Uterus (tissue), 4 donors: ENCODE data around the gene DACT3. TPM values are rescaled to one million over a fixed set of nuclear protein-coding genes. Genes with fewer than 3 reads are reported as not detected.
A peak's percentile ranks its signal among the peaks of the same experiment; 100 is the strongest.

Experiments used
- DNase-seq, 2 donors: peaks; one replicate each; pipeline ENCODE4 v3.0.0-alpha.2; 2019 to 2020
- H3K27ac ChIP-seq, 2 donors: fragments of 200-600 bp; sonication (generic); 1 replicate in 1 of 2; 2 replicates in 1 of 2; pipeline ENCODE4 v1.5.1; 2016 to 2018
- H3K27me3 ChIP-seq, 2 donors: fragments of 200-600 bp; sonication (generic); one replicate each; pipeline ENCODE4 v1.5.1; 2018 to 2019; ENCODE audit warnings: control low read depth in 1 of 2
- H3K36me3 ChIP-seq, 2 donors: fragments of 200-600 bp; sonication (generic); one replicate each; pipeline ENCODE4 v1.5.1; 2019; ENCODE audit warnings: control low read depth in 1 of 2
- H3K4me1 ChIP-seq, 2 donors: fragments of 200-600 bp; sonication (generic); one replicate each; pipeline ENCODE4 v1.5.1; 2018 to 2019; ENCODE audit warnings: control low read depth in 1 of 2
- H3K4me3 ChIP-seq, 2 donors: fragments of 200-600 bp; sonication (generic); 1 replicate in 1 of 2; 2 replicates in 1 of 2; pipeline ENCODE4 v1.5.1; 2018 to 2019; ENCODE audit warnings: mild to moderate bottlenecking in 1 of 2
- H3K9me3 ChIP-seq, 2 donors: fragments of 200-600 bp; sonication (generic); one replicate each; pipeline ENCODE4 v1.5.1; 2019; ENCODE audit warnings: control low read depth in 1 of 2
- CTCF ChIP-seq, 4 experiments: fragments of 200-600 bp in 2 of 4; fragments of 450-650 bp in 2 of 4; sonication (generic) in 2 of 4; IDR thresholded peaks; one replicate each; pipeline ENCODE4 v1.5.1; 2016 to 2019; ENCODE audit warnings: antibody characterized with exemption in 4 of 4, mild to moderate bottlenecking in 2 of 4, moderate library complexity in 1 of 4
- POLR2A ChIP-seq, 2 donors: fragments of 450-650 bp; IDR thresholded peaks; one replicate each; pipeline ENCODE4 v1.6.1; 2016; ENCODE audit warnings: antibody characterized with exemption in 2 of 2, mild to moderate bottlenecking in 1 of 2, moderate library complexity in 1 of 2
- intact Hi-C: fragments of 100-400 bp; cut with DNase I; formaldehyde crosslinking; loops from one replicate; pipeline ENCODE4 v1.15.1; 2023; ENCODE audit warnings: low total_unique reads
- total RNA-seq, 4 donors: library from RNA; depleted of rRNA in 3 of 4; stranded (reverse); fragments of >200 nt in 3 of 4; gene quantifications; one replicate each; pipeline versions ENCODE4 v1.1.0 to v1.2.4, GENCODE V29; 2014 to 2023
- donor health status: DM: yes; HTN: yes; CAD: no.

Gene DACT3
- total RNA-seq, 4 donors from 2014 or later: 0.29 to 90.1 (median 30.3) TPM

- Histone ChIP-seq H3K4me3 (no peak overlapping the region), H3K4me1 (peaks cover 0 to 7% of the 10 kb centered on the region in 2 donors), H3K9me3 (no peaks in the 10 kb centered on the region), H3K27me3 (no peaks in the 10 kb centered on the region), H3K36me3 (no peaks in the 10 kb centered on the region), H3K27ac (peak overlapping the region; percentile 81 to 89)
- intact Hi-C loops: no loop called here
- no peak for DNase-seq
- TF ChIP-seq CTCF (IDR thresholded peaks at IDR 0.05): no peak
- no peak for TF ChIP-seq POLR2A (IDR thresholded peaks at IDR 0.05)
Measured at GRCh38 chr19:46626446-46626845, 34.5 kb downstream of the DACT3 start.

GRCh38 chr19:46625731-46626130, 35.3 kb downstream of the DACT3 start:
- no peak overlapping the region for H3K4me3 ChIP-seq
- no peaks in the 10 kb centered on the region for H3K27me3 ChIP-seq
- intact Hi-C loops: no loop called here
- no peaks in the 10 kb centered on the region for H3K9me3 ChIP-seq
- no peaks in the 10 kb centered on the region for H3K36me3 ChIP-seq
- TF ChIP-seq CTCF (IDR thresholded peaks at IDR 0.05) (no peak), POLR2A (IDR thresholded peaks at IDR 0.05) (no peak)
- peak overlapping the region; percentile 81 to 89 for H3K27ac ChIP-seq
- H3K4me1 ChIP-seq: peaks cover 0 to 7% of the 10 kb centered on the region in 2 donors
- peak in 1 of 2 donors; percentile 58 for DNase-seq

GRCh38 chr19:46624958-46625661, 35.9 kb downstream of the DACT3 start, which contains the start of gene PTGIR:
PTGIR (minus strand) TSS chr19:46625089; CDS start chr19:46624225, 864 bp downstream.
- TF ChIP-seq CTCF (IDR thresholded peaks at IDR 0.05): no peak
- TF ChIP-seq POLR2A (IDR thresholded peaks at IDR 0.05): peak in 1 of 2 donors; percentile 14
- Histone ChIP-seq H3K4me3 (no peak within 1 kb of the TSS), H3K27me3 (no peaks in the 10 kb centered on the region), H3K4me1 (peaks cover 5 to 7% of the 10 kb centered on the region in 2 donors), H3K27ac (peak within 1 kb of the TSS; percentile 81 to 89), H3K36me3 (no peaks in the 10 kb centered on the region), H3K9me3 (no peaks in the 10 kb centered on the region)
- DNase-seq: peak; percentile 84 to 88
- intact Hi-C loops: loop anchor here (5.0 kb wide), 1 partner anchor 42 kb away; no protein-coding TSS in a partner anchor

GRCh38 chr19:46623915-46624502, 37.0 kb downstream of the DACT3 start:
- Histone ChIP-seq H3K4me1 (peaks cover 5 to 7% of the 10 kb centered on the region in 2 donors), H3K4me3 (no peak overlapping the region), H3K36me3 (no peaks in the 10 kb centered on the region), H3K27ac (peak overlapping the region; percentile 81 to 89), H3K9me3 (no peaks in the 10 kb centered on the region), H3K27me3 (no peaks in the 10 kb centered on the region)
- intact Hi-C loops: loop anchor here (5.0 kb wide), 1 partner anchor 43 kb away; no protein-coding TSS in a partner anchor
- TF ChIP-seq POLR2A (IDR thresholded peaks at IDR 0.05) (no peak), CTCF (IDR thresholded peaks at IDR 0.05) (no peak)
- DNase-seq: no peak

GRCh38 chr19:46622118-46622446, 38.9 kb downstream of the DACT3 start:
- Histone ChIP-seq H3K9me3 (no peaks in the 10 kb centered on the region), H3K27me3 (no peaks in the 10 kb centered on the region), H3K27ac (peak overlapping the region in 1 of 2 donors; percentile 58), H3K36me3 (no peaks in the 10 kb centered on the region), H3K4me1 (peaks cover 7% of the 10 kb centered on the region in 2 donors), H3K4me3 (no peak overlapping the region)
- TF ChIP-seq CTCF (IDR thresholded peaks at IDR 0.05) (no peak), POLR2A (IDR thresholded peaks at IDR 0.05) (no peak)
- intact Hi-C loops: loop anchor here (5.0 kb wide), 1 partner anchor 45 kb away; no protein-coding TSS in a partner anchor
- no peak for DNase-seq
